ENCODE data around the gene MED20. TPM values are rescaled to one million over a fixed set of nuclear protein-coding genes. Genes with fewer than 3 reads are reported as not detected.

The MED20 gene
- total RNA-seq, 1 donor from 2014 or later = 13.5 TPM

GRCh38 chr6:41914869-41915530 is 5.9 kb downstream of the MED20 start:
- no peaks in the 10 kb centered on the region for H3K27me3 ChIP-seq
- no peaks in the 10 kb centered on the region for H3K9me3 ChIP-seq
- H3K36me3 ChIP-seq = peaks cover 18 to 47% of the 10 kb centered on the region in 2 donors
- no peak overlapping the region for H3K4me3 ChIP-seq
- no peak overlapping the region for H3K27ac ChIP-seq
- DNase-seq (ENCODE audit: low spot score in 2 of 2) = no peak
- TF ChIP-seq CTCF (IDR thresholded peaks at IDR 0.05) = no peak
- peaks cover 0 to 6% of the 10 kb centered on the region in 2 donors for H3K4me1 ChIP-seq
- intact Hi-C loops (cut with DNase I) = no loop called here

GRCh38 chr6:41914343-41914742 is 6.6 kb downstream of the MED20 start:
- no peak overlapping the region for H3K4me3 ChIP-seq
- no peak overlapping the region for H3K27ac ChIP-seq
- peaks cover 18 to 53% of the 10 kb centered on the region in 2 donors for H3K36me3 ChIP-seq
- no peaks in the 10 kb centered on the region for H3K9me3 ChIP-seq
- no peaks in the 10 kb centered on the region for H3K4me1 ChIP-seq
- DNase-seq (ENCODE audit: low spot score in 2 of 2) = no peak
- TF ChIP-seq CTCF (IDR thresholded peaks at IDR 0.05) = no peak
- intact Hi-C loops (cut with DNase I) = no loop called here
- H3K27me3 ChIP-seq = no peaks in the 10 kb centered on the region

- no peaks in the 10 kb centered on the region for H3K9me3 ChIP-seq
- DNase-seq (ENCODE audit: low spot score in 2 of 2) = no peak
- H3K27me3 ChIP-seq = no peaks in the 10 kb centered on the region
- H3K4me1 ChIP-seq = no peaks in the 10 kb centered on the region
- no peak overlapping the region for H3K27ac ChIP-seq
- no peak for TF ChIP-seq CTCF (IDR thresholded peaks at IDR 0.05)
- no peak overlapping the region for H3K4me3 ChIP-seq
- peaks cover 34 to 81% of the 10 kb centered on the region in 2 donors for H3K36me3 ChIP-seq
- intact Hi-C loops (cut with DNase I) = no loop called here
Measured at GRCh38 chr6:41909727-41910126, 11.2 kb downstream of the MED20 start.

GRCh38 chr6:41901882-41902519 is 18.9 kb downstream of the MED20 start:
- intact Hi-C loops (cut with DNase I) = no loop called here
- no peak for TF ChIP-seq CTCF (IDR thresholded peaks at IDR 0.05)
- peaks cover 10 to 36% of the 10 kb centered on the region in 2 donors for H3K36me3 ChIP-seq

GRCh38 chr6:41900861-41901260 is 20.1 kb downstream of the MED20 start:
- no peak overlapping the region for H3K27ac ChIP-seq
- intact Hi-C loops (cut with DNase I) = no loop called here
- peaks cover 0 to 3% of the 10 kb centered on the region in 2 donors for H3K4me1 ChIP-seq
- H3K27me3 ChIP-seq = no peaks in the 10 kb centered on the region
- no peak overlapping the region for H3K4me3 ChIP-seq
- H3K36me3 ChIP-seq = peaks cover 0 to 25% of the 10 kb centered on the region in 2 donors
- TF ChIP-seq CTCF (IDR thresholded peaks at IDR 0.05) = no peak
- no peak for DNase-seq (ENCODE audit: low spot score in 2 of 2)
- no peaks in the 10 kb centered on the region for H3K9me3 ChIP-seq

More at GRCh38 chr6:41901882-41902519, 18.9 kb downstream of the MED20 start:
- H3K4me1 ChIP-seq = no peaks in the 10 kb centered on the region
- H3K4me3 ChIP-seq = no peak overlapping the region
- DNase-seq (ENCODE audit: low spot score in 2 of 2) = no peak
- no peaks in the 10 kb centered on the region for H3K9me3 ChIP-seq
- no peaks in the 10 kb centered on the region for H3K27me3 ChIP-seq
- no peak overlapping the region for H3K27ac ChIP-seq

All from ascending aorta (tissue), 2 donors.